ENCODE results near the gene CHIC2.

CHIC2 gene

DNA sequence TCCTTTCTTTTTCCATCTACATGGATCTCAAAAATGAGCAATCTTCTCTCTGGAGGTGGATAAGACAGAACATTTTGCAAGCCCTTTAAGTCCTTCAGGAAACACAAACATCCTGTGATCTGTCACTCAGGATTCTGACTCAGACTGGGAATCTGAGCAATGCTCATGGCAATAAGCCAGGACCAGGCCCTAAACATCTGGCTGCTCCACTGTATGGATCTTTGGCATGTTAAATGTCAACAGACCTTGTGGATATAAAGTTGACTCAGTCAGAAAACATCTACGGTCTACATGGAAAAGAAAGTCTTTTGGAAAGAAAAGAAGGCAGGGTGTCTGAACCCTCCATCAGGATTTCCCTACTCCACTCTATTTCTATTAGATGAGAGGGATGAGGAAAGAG is 17.8 kb upstream of the CHIC2 start (continued):
- TF ChIP-seq ZNF555 (tag by site-specific recombination; conservative IDR thresholded peaks at IDR 0.05) (no peak), ZNF501 (tag by site-specific recombination; IDR thresholded peaks at IDR 0.05) (no peak), ZNF394 (tag by site-specific recombination; IDR thresholded peaks at IDR 0.05; ENCODE audit: borderline replicate concordance) (0 out of 2 replicates have a peak, but pooled peaks have one; percentile 31), KLF16 (tag by site-specific recombination; IDR thresholded peaks at IDR 0.05) (no peak), BCL11A (tag by site-specific recombination; IDR thresholded peaks at IDR 0.05; ENCODE audit: low read depth) (no peak), ZNF354C (tag by site-specific recombination; IDR thresholded peaks at IDR 0.05; ENCODE audit: borderline replicate concordance, low read depth) (no peak), ZNF404 (tag by site-specific recombination; IDR thresholded peaks at IDR 0.05) (no peak), ZNF184 (tag by site-specific recombination; IDR thresholded peaks at IDR 0.05) (peak; percentile 73; the same call in 1 of the 2 replicates), KLF10 (tag by site-specific recombination; IDR thresholded peaks at IDR 0.05) (0 out of 2 replicates have a peak, but pooled peaks have one; percentile 33), OSR2 (tag by site-specific recombination; IDR thresholded peaks at IDR 0.05) (no peak), ZNF211 (tag by site-specific recombination; IDR thresholded peaks at IDR 0.05; ENCODE audit: low read depth) (no peak), ZNF16 (tag by site-specific recombination; IDR thresholded peaks at IDR 0.05; ENCODE audit: low read depth) (no peak), ZNF175 (tag by site-specific recombination; IDR thresholded peaks at IDR 0.05) (no peak), ZNF837 (tag by site-specific recombination; IDR thresholded peaks at IDR 0.05) (no peak), ZNF544 (tag by site-specific recombination; IDR thresholded peaks at IDR 0.05) (no peak), ZNF530 (tag by site-specific recombination; IDR thresholded peaks at IDR 0.05; ENCODE audit: low read depth) (no peak), ZSCAN16 (tag by site-specific recombination; IDR thresholded peaks at IDR 0.05) (no peak), KLF8 (tag by site-specific recombination; IDR thresholded peaks at IDR 0.05) (no peak)
- TF ChIP-seq, protein P1, sequence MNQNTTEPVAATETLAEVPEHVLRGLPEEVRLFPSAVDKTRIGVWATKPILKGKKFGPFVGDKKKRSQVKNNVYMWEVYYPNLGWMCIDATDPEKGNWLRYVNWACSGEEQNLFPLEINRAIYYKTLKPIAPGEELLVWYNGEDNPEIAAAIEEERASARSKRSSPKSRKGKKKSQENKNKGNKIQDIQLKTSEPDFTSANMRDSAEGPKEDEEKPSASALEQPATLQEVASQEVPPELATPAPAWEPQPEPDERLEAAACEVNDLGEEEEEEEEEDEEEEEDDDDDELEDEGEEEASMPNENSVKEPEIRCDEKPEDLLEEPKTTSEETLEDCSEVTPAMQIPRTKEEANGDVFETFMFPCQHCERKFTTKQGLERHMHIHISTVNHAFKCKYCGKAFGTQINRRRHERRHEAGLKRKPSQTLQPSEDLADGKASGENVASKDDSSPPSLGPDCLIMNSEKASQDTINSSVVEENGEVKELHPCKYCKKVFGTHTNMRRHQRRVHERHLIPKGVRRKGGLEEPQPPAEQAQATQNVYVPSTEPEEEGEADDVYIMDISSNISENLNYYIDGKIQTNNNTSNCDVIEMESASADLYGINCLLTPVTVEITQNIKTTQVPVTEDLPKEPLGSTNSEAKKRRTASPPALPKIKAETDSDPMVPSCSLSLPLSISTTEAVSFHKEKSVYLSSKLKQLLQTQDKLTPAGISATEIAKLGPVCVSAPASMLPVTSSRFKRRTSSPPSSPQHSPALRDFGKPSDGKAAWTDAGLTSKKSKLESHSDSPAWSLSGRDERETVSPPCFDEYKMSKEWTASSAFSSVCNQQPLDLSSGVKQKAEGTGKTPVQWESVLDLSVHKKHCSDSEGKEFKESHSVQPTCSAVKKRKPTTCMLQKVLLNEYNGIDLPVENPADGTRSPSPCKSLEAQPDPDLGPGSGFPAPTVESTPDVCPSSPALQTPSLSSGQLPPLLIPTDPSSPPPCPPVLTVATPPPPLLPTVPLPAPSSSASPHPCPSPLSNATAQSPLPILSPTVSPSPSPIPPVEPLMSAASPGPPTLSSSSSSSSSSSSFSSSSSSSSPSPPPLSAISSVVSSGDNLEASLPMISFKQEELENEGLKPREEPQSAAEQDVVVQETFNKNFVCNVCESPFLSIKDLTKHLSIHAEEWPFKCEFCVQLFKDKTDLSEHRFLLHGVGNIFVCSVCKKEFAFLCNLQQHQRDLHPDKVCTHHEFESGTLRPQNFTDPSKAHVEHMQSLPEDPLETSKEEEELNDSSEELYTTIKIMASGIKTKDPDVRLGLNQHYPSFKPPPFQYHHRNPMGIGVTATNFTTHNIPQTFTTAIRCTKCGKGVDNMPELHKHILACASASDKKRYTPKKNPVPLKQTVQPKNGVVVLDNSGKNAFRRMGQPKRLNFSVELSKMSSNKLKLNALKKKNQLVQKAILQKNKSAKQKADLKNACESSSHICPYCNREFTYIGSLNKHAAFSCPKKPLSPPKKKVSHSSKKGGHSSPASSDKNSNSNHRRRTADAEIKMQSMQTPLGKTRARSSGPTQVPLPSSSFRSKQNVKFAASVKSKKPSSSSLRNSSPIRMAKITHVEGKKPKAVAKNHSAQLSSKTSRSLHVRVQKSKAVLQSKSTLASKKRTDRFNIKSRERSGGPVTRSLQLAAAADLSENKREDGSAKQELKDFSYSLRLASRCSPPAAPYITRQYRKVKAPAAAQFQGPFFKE (tag by site-specific recombination; IDR thresholded peaks at IDR 0.05; ENCODE audit: borderline replicate concordance), result no peak
- TF ChIP-seq, protein P2, sequence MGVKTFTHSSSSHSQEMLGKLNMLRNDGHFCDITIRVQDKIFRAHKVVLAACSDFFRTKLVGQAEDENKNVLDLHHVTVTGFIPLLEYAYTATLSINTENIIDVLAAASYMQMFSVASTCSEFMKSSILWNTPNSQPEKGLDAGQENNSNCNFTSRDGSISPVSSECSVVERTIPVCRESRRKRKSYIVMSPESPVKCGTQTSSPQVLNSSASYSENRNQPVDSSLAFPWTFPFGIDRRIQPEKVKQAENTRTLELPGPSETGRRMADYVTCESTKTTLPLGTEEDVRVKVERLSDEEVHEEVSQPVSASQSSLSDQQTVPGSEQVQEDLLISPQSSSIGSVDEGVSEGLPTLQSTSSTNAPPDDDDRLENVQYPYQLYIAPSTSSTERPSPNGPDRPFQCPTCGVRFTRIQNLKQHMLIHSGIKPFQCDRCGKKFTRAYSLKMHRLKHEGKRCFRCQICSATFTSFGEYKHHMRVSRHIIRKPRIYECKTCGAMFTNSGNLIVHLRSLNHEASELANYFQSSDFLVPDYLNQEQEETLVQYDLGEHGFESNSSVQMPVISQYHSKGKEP (tag by site-specific recombination; IDR thresholded peaks at IDR 0.05), result no peak
- TF ChIP-seq, protein P3, sequence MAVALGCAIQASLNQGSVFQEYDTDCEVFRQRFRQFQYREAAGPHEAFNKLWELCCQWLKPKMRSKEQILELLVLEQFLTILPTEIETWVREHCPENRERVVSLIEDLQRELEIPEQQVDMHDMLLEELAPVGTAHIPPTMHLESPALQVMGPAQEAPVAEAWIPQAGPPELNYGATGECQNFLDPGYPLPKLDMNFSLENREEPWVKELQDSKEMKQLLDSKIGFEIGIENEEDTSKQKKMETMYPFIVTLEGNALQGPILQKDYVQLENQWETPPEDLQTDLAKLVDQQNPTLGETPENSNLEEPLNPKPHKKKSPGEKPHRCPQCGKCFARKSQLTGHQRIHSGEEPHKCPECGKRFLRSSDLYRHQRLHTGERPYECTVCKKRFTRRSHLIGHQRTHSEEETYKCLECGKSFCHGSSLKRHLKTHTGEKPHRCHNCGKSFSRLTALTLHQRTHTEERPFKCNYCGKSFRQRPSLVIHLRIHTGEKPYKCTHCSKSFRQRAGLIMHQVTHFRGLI (tag by site-specific recombination; IDR thresholded peaks at IDR 0.05), result no peak
- TF ChIP-seq, protein P4, sequence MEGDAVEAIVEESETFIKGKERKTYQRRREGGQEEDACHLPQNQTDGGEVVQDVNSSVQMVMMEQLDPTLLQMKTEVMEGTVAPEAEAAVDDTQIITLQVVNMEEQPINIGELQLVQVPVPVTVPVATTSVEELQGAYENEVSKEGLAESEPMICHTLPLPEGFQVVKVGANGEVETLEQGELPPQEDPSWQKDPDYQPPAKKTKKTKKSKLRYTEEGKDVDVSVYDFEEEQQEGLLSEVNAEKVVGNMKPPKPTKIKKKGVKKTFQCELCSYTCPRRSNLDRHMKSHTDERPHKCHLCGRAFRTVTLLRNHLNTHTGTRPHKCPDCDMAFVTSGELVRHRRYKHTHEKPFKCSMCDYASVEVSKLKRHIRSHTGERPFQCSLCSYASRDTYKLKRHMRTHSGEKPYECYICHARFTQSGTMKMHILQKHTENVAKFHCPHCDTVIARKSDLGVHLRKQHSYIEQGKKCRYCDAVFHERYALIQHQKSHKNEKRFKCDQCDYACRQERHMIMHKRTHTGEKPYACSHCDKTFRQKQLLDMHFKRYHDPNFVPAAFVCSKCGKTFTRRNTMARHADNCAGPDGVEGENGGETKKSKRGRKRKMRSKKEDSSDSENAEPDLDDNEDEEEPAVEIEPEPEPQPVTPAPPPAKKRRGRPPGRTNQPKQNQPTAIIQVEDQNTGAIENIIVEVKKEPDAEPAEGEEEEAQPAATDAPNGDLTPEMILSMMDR (tag by site-specific recombination; IDR thresholded peaks at IDR 0.05), result no peak
- TF ChIP-seq, protein P5, sequence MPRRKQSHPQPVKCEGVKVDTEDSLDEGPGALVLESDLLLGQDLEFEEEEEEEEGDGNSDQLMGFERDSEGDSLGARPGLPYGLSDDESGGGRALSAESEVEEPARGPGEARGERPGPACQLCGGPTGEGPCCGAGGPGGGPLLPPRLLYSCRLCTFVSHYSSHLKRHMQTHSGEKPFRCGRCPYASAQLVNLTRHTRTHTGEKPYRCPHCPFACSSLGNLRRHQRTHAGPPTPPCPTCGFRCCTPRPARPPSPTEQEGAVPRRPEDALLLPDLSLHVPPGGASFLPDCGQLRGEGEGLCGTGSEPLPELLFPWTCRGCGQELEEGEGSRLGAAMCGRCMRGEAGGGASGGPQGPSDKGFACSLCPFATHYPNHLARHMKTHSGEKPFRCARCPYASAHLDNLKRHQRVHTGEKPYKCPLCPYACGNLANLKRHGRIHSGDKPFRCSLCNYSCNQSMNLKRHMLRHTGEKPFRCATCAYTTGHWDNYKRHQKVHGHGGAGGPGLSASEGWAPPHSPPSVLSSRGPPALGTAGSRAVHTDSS (tag by site-specific recombination; IDR thresholded peaks at IDR 0.05), result no peak
- TF ChIP-seq, protein P6, sequence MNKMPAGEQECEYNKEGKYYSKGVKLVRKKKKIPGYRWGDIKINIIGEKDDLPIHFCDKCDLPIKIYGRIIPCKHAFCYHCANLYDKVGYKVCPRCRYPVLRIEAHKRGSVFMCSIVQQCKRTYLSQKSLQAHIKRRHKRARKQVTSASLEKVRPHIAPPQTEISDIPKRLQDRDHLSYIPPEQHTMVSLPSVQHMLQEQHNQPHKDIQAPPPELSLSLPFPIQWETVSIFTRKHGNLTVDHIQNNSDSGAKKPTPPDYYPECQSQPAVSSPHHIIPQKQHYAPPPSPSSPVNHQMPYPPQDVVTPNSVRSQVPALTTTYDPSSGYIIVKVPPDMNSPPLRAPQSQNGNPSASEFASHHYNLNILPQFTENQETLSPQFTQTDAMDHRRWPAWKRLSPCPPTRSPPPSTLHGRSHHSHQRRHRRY (tag by site-specific recombination; IDR thresholded peaks at IDR 0.05), result no peak
- TF ChIP-seq, protein P7, sequence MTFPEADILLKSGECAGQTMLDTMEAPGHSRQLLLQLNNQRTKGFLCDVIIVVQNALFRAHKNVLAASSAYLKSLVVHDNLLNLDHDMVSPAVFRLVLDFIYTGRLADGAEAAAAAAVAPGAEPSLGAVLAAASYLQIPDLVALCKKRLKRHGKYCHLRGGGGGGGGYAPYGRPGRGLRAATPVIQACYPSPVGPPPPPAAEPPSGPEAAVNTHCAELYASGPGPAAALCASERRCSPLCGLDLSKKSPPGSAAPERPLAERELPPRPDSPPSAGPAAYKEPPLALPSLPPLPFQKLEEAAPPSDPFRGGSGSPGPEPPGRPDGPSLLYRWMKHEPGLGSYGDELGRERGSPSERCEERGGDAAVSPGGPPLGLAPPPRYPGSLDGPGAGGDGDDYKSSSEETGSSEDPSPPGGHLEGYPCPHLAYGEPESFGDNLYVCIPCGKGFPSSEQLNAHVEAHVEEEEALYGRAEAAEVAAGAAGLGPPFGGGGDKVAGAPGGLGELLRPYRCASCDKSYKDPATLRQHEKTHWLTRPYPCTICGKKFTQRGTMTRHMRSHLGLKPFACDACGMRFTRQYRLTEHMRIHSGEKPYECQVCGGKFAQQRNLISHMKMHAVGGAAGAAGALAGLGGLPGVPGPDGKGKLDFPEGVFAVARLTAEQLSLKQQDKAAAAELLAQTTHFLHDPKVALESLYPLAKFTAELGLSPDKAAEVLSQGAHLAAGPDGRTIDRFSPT (tag by site-specific recombination; IDR thresholded peaks at IDR 0.05), result no peak
